SK-N-MC (cell line): ENCODE data around the gene MACROD2.

ENCODE experiments used
- EZH2 ChIP-seq: fragments of 200-600 bp; sonication (generic); IDR thresholded peaks from one replicate; pipeline ENCODE4 v1.6.1; 2017; ENCODE audit warnings: antibody characterized with exemption
- POLR2AphosphoS5 ChIP-seq: IDR thresholded peaks from 2 replicates; pipeline ENCODE4 v1.6.1; 2012; ENCODE audit warnings: mild to moderate bottlenecking, low read depth, low read length, borderline replicate concordance

- TF ChIP-seq POLR2AphosphoS5 (no peak), EZH2 (no peak)
Measured at GRCh38 chr20:14928083-14928482, 932.8 kb downstream of the MACROD2 start.
